ENCODE results near the gene SPCS2.
A peak's percentile ranks its signal among the peaks of the same experiment; 100 is the strongest.

The SPCS2 gene

DNA sequence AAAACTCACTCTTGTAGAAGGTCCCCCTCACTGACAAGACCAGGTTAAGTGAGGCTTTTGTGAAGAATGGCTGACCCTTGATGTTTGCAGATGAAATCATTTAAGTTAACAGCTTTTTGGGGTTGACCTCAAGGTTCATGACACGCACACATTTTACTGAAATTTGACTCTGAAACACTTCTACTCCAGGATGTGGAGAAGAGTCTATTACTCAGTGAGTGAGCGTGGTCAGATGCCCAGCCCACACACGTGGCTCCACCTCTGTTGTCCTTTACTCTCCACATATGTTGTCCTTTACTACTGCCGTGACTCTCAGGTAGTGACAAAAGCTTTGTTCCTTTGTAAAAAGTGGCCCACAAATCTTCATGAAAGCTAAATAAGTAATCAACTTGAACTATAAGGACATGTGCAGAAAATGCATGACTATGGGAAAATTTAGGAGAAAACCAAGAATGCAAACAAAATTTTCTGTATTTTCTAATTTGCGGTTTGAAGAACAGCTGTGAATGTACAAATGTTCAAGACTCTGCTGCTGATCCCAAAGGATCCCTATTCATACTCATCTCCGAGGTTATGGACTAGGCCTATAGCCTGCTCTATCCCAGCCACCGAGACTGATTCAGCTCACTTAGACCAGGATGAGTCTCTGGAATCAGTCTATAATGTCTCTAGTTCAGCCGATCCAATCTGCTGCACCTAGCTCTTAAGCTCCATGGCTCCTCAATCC, 22.6 kb upstream of the SPCS2 start:
- DNase-seq (ENCODE audit: insufficient read length, low spot score): no peak
- TF ChIP-seq, protein P1, sequence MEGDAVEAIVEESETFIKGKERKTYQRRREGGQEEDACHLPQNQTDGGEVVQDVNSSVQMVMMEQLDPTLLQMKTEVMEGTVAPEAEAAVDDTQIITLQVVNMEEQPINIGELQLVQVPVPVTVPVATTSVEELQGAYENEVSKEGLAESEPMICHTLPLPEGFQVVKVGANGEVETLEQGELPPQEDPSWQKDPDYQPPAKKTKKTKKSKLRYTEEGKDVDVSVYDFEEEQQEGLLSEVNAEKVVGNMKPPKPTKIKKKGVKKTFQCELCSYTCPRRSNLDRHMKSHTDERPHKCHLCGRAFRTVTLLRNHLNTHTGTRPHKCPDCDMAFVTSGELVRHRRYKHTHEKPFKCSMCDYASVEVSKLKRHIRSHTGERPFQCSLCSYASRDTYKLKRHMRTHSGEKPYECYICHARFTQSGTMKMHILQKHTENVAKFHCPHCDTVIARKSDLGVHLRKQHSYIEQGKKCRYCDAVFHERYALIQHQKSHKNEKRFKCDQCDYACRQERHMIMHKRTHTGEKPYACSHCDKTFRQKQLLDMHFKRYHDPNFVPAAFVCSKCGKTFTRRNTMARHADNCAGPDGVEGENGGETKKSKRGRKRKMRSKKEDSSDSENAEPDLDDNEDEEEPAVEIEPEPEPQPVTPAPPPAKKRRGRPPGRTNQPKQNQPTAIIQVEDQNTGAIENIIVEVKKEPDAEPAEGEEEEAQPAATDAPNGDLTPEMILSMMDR (IDR thresholded peaks at IDR 0.05; ENCODE audit: insufficient read depth, missing control alignments): no peak
- FAIRE-seq: no peak

DNA sequence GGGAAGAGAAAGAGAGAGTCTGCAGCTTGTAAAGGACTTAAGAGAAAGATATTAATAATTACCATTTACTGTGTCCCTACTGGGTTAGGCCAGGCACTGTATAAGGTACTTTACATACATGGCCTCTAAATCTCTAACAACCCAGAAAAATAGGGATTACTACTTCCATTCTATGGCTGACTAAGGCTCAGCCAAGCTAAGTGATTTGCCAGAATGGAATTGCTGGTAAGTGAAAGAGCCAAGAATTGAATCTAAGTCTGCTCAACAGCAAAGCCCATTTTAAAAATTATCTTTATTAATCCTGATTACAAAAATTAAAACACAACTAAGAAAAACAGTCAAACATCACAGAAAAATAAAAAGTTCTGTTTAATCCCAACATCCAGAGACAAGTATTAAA, 21.6 kb upstream of the SPCS2 start:
- DNase-seq (ENCODE audit: insufficient read length, low spot score) (no peak), FAIRE-seq (no peak)
- TF ChIP-seq, protein P1 (IDR thresholded peaks at IDR 0.05; ENCODE audit: insufficient read depth, missing control alignments): no peak

DNA sequence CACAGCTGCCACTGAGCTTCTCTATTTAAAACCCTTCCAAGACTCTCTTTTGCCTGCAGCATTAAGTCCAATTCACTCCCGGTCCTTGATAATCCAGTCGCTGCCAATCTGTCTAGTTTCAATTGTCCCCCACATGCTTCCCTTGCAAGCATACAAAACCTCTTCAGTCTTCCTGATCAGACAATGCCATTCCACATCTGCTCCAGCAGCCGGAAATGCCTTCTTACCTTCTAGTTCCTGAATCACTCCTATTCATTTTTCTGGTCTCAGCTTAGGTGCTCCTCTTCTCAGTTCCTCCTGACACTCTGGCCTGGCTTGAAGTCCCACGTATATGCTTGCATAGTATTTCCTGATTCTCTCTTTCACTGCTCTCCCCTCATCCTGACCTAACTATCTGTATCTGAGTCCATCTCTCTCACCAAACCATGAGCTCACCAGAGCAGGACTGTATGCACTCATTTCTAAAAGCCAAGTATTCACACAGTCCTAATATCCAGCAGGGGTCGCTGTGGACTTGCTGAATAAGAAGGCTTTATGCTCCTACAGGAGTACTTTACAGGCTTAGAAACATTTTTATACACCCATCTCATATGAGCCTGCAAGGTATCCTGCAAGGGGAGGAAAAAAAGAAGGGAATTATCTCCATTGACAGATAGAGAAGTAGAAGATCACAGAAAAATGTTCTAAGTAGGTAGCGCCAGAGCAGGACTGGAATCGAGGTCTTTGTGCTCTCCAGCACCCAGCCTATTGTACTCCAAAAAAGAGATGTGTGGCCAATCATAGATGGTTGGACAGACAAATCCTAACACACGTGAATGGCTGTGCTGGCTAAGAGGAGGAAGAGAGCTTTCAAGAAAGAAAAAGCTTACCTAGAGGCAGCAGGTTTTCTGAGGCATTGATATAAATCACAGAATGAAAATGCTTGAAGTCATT, 19.4 kb upstream of the SPCS2 start:
- DNase-seq (ENCODE audit: insufficient read length, low spot score) (no peak), FAIRE-seq (no peak)
- TF ChIP-seq, protein P1 (IDR thresholded peaks at IDR 0.05; ENCODE audit: insufficient read depth, missing control alignments): peak; percentile 91

DNA sequence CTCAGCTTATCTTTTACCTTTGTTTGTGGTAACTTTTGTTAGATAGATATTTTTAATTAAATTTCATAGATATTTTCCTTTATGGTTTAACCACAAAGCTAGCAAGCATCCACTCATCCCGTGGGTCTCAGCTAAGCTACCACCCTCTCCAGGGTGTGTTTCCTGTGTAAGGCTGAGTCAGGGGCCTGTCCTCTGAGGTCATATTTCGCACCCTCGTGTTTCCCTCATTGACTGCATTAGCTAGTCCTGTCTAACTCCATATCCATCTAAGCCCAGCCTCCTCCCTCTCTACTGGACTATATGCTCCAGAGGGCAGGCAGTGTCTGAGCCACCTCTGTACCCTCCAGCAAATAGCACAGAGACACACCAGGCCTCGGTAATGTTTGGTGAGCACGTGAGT, 16.9 kb upstream of the SPCS2 start:
- FAIRE-seq (no peak), DNase-seq (ENCODE audit: insufficient read length, low spot score) (no peak)
- TF ChIP-seq, protein P1 (IDR thresholded peaks at IDR 0.05; ENCODE audit: insufficient read depth, missing control alignments): no peak

DNA sequence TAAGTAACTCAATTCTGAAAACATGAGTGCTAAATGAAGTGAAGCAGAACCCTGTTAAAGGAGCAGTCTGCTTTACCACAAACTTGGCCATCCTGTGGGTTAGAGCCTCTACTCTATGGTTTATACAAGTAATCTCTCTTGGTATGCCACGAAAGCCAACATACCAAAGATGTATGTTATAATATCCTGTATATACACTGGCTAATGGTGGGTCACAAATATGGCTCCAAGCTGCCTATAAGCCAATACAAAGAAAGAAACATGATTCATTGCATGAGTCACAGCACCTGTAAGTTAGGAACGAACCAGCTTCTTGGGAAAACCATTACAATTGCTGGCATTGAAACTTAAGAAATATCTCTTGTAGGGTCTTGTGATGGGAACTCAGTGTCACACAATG, 16.3 kb upstream of the SPCS2 start:
- FAIRE-seq (no peak), DNase-seq (ENCODE audit: insufficient read length, low spot score) (no peak)
- TF ChIP-seq, protein P1 (IDR thresholded peaks at IDR 0.05; ENCODE audit: insufficient read depth, missing control alignments): no peak

DNA sequence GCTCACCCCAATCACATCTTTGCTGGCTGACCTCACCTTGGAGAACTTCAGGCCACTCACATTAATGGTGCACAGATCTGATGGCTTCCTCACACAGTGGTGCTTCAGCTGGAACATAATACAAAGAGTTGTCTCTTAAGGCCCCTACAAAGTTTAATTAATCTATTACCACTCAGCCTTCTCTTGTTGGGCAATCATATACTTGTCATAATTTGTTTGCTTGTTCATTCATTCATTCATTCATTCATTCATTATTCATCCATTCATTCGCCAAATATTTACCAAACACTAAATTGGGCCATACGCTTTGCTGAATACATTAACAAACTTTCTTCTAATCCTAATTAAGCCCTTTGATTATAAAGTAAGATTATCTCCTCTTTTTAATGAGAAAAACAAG, 15.3 kb upstream of the SPCS2 start:
- no peak for DNase-seq (ENCODE audit: insufficient read length, low spot score)
- TF ChIP-seq, protein P1 (IDR thresholded peaks at IDR 0.05; ENCODE audit: insufficient read depth, missing control alignments): no peak
- no peak for FAIRE-seq
